Epithelial cell of proximal tubule (primary cell): Measurements from ENCODE around the gene PARN. TPM values are rescaled to one million over a fixed set of nuclear protein-coding genes. Genes with fewer than 3 reads are reported as not detected.
"Not testable (repeated sequence)": the region's sequence is repeated elsewhere in the genome, so short reads cannot be mapped to it uniquely, and the experiment has no call there.

ENCODE experiments used
- DNase-seq: peaks from one replicate; pipeline ENCODE4 v3.0.0-alpha.2; 2011; ENCODE audit warnings: low read depth
- H3K4me3 ChIP-seq: 2 replicates; pipeline ENCODE4 v1.5.1; 2011; ENCODE audit warnings: low read depth, mild to moderate bottlenecking, low read length
- total RNA-seq: library from RNA; depleted of rRNA; stranded (reverse); fragments of >200 nt; gene quantifications from 2 replicates; pipeline ENCODE4 v1.2.3, GENCODE V29; 2015
- TF ChIP-seq, protein P1 (sequence below): conservative IDR thresholded peaks from 2 replicates; pipeline ENCODE4 v1.5.1; 2012; ENCODE audit warnings: low read depth, mild to moderate bottlenecking, low read length

PARN gene
- total RNA-seq, 1 donor from 2014 or later = 28.5 TPM

- no peak overlapping the region for H3K4me3 ChIP-seq
- TF ChIP-seq, protein P1, sequence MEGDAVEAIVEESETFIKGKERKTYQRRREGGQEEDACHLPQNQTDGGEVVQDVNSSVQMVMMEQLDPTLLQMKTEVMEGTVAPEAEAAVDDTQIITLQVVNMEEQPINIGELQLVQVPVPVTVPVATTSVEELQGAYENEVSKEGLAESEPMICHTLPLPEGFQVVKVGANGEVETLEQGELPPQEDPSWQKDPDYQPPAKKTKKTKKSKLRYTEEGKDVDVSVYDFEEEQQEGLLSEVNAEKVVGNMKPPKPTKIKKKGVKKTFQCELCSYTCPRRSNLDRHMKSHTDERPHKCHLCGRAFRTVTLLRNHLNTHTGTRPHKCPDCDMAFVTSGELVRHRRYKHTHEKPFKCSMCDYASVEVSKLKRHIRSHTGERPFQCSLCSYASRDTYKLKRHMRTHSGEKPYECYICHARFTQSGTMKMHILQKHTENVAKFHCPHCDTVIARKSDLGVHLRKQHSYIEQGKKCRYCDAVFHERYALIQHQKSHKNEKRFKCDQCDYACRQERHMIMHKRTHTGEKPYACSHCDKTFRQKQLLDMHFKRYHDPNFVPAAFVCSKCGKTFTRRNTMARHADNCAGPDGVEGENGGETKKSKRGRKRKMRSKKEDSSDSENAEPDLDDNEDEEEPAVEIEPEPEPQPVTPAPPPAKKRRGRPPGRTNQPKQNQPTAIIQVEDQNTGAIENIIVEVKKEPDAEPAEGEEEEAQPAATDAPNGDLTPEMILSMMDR = no peak
- DNase-seq = no peak
Observed at GRCh38 chr16:14427371-14427948, 202.6 kb downstream of the PARN start.

GRCh38 chr16:14424595-14424994, 205.5 kb downstream of the PARN start:
- DNase-seq = no peak
- no peak overlapping the region for H3K4me3 ChIP-seq
- TF ChIP-seq, protein P1 = no peak

GRCh38 chr16:14423344-14423743, 206.7 kb downstream of the PARN start:
- DNase-seq = no peak
- TF ChIP-seq, protein P1 = no peak
- no peak overlapping the region for H3K4me3 ChIP-seq

DNA sequence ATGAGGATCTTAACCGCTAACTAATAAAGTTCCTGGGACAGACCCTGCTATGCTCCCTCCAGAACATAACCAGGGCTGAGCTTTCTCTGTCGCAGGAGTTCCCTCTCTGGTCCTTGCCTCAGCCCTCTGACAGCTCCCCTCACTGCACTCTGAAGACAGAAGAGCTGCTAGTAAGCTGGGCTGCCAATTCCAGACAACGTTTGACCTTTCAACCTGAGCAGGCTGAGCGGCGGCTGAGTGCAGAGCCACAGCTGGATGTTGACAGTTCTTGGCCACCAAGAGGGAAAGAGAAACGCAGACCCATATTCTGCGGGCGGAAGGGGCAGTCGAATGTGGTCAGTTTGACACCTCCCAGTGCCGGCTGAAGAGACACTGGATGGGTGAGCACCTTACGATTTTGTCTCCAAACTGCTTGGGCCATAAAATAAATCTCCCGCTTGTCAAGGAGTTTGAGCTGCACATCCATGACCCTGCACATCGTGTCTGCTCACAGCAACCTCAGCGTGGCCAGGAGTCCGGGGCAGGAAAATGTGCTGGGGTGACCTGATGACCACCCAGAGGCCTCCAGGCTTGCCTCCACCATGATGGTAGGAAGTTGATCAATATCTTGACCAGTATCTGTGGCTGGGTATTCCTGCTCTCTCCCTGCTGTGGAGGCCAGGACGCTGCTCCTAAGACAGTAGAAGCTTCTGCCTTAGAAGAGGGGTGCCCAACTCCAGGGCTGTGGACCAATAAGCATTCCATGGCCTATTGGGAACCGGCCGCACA, 209.2 kb downstream of the PARN start:
- DNase-seq = no peak
- H3K4me3 ChIP-seq = no peak overlapping the region
- TF ChIP-seq, protein P1 = no peak

GRCh38 chr16:14420243-14420642, 209.8 kb downstream of the PARN start:
- DNase-seq, H3K4me3 ChIP-seq: not testable (repeated sequence)

DNA sequence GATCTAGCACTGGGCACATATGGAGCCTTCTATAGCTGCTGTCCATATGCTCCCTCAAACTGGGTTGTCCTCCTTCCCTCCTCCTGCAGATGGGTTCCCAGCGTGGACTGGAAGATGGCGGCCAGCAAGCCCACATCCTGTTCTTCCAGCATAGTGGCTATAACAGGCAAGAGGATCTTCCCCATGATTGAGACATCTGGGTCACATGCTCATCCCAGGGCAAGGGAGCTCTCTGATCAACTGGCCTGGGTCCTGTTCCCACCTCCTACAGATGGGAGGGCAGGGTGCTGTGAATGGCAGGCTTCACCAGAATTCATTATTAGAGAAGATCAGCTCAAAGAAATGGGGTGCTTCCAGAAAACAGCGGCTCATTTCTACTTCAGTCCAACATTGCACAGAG, 210.2 kb downstream of the PARN start:
- TF ChIP-seq, protein P1 = no peak
- H3K4me3 ChIP-seq = no peak overlapping the region
- no peak for DNase-seq

GRCh38 chr16:14418795-14419225, 211.2 kb downstream of the PARN start:
- H3K4me3 ChIP-seq = no peak overlapping the region
- no peak for DNase-seq
- TF ChIP-seq, protein P1 = no peak
